ENCODE results near the gene R3HDM4.
A peak's percentile ranks its signal among the peaks of the same experiment; 100 is the strongest.

The R3HDM4 gene

GRCh38 chr19:869245-870177, 43.5 kb downstream of the R3HDM4 start:
- no peak for DNase-seq
- Histone ChIP-seq H3K36me3 (ENCODE audit: control insufficient read depth in 4 of 4, insufficient read depth in 4 of 4, low read length in 3 of 4) (peaks cover 5 to 51% (median 35%) of the 10 kb centered on the region in 4 experiments), H3K4me3 (ENCODE audit: control insufficient read depth in 1 of 7, extremely low read depth in 1 of 7, insufficient read depth in 4 of 7, low read depth in 2 of 7, low read length in 6 of 7) (no peak overlapping the region), H3K27me3 (replicated peaks in 2 of 5; ENCODE audit: control insufficient read depth in 4 of 5, insufficient read depth in 5 of 5, low read length in 4 of 5) (no peaks in the 10 kb centered on the region), H3K4me1 (ENCODE audit: control extremely low read depth in 1 of 4, control insufficient read depth in 4 of 4, insufficient read depth in 4 of 4, low read length in 3 of 4) (peaks cover 0 to 12% (median 4%) of the 10 kb centered on the region in 4 experiments), H3K27ac (ENCODE audit: insufficient read depth in 1 of 2, low read depth in 1 of 2, low read length in 2 of 2, poor library complexity in 1 of 2, severe bottlenecking in 2 of 2) (no peak overlapping the region), H3K9me3 (ENCODE audit: control extremely low read depth in 1 of 5, control insufficient read depth in 4 of 5, insufficient read depth in 2 of 5, low read depth in 1 of 5, low read length in 4 of 5) (no peaks in the 10 kb centered on the region)
- POLR2A ChIA-PET = no interaction called here
- WGBS (ENCODE audit: insufficient coverage) = 92% methylated on average over 25 of the region's 29 CpGs
- CTCF ChIA-PET = no interaction called here

- Histone ChIP-seq H3K4me3 (ENCODE audit: control insufficient read depth in 1 of 7, extremely low read depth in 1 of 7, insufficient read depth in 4 of 7, low read depth in 2 of 7, low read length in 6 of 7) (no peak overlapping the region), H3K4me1 (ENCODE audit: control extremely low read depth in 1 of 4, control insufficient read depth in 4 of 4, insufficient read depth in 4 of 4, low read length in 3 of 4) (peaks cover 0 to 17% (median 10%) of the 10 kb centered on the region in 4 experiments), H3K27ac (ENCODE audit: insufficient read depth in 1 of 2, low read depth in 1 of 2, low read length in 2 of 2, poor library complexity in 1 of 2, severe bottlenecking in 2 of 2) (no peak overlapping the region), H3K9me3 (ENCODE audit: control extremely low read depth in 1 of 5, control insufficient read depth in 4 of 5, insufficient read depth in 2 of 5, low read depth in 1 of 5, low read length in 4 of 5) (no peaks in the 10 kb centered on the region), H3K36me3 (ENCODE audit: control insufficient read depth in 4 of 4, insufficient read depth in 4 of 4, low read length in 3 of 4) (peaks cover 5 to 44% (median 34%) of the 10 kb centered on the region in 4 experiments), H3K27me3 (replicated peaks in 2 of 5; ENCODE audit: control insufficient read depth in 4 of 5, insufficient read depth in 5 of 5, low read length in 4 of 5) (no peaks in the 10 kb centered on the region)
- POLR2A ChIA-PET = no interaction called here
- CTCF ChIA-PET = interaction anchor here (1.4 kb wide), 1 partner anchor 47 kb away, joined by 4 read pairs; no protein-coding TSS in a partner anchor
- WGBS (ENCODE audit: insufficient coverage) = 96% methylated on average over 32 of the region's 34 CpGs
- no peak for DNase-seq
Measured at GRCh38 chr19:868458-869244, 44.4 kb downstream of the R3HDM4 start.

GRCh38 chr19:867855-868457, 45.1 kb downstream of the R3HDM4 start:
- H3K4me1 ChIP-seq (ENCODE audit: control extremely low read depth in 1 of 4, control insufficient read depth in 4 of 4, insufficient read depth in 4 of 4, low read length in 3 of 4) = peaks cover 0 to 22% (median 16%) of the 10 kb centered on the region in 4 experiments
- no peak overlapping the region for H3K4me3 ChIP-seq (ENCODE audit: control insufficient read depth in 1 of 7, extremely low read depth in 1 of 7, insufficient read depth in 4 of 7, low read depth in 2 of 7, low read length in 6 of 7)
- H3K36me3 ChIP-seq (ENCODE audit: control insufficient read depth in 4 of 4, insufficient read depth in 4 of 4, low read length in 3 of 4) = peaks cover 5 to 41% (median 31%) of the 10 kb centered on the region in 4 experiments
- DNase-seq = no peak
- ChIA-PET POLR2A (interaction anchor here (1.1 kb wide), 1 partner anchor 40 kb away, joined by 3 read pairs; no protein-coding TSS in a partner anchor), CTCF (interaction anchor here (1.4 kb wide), 1 partner anchor 48 kb away, joined by 4 read pairs; no protein-coding TSS in a partner anchor)
- no peak overlapping the region for H3K27ac ChIP-seq (ENCODE audit: insufficient read depth in 1 of 2, low read depth in 1 of 2, low read length in 2 of 2, poor library complexity in 1 of 2, severe bottlenecking in 2 of 2)
- 96% methylated on average over 37 of the region's 39 CpGs for WGBS (ENCODE audit: insufficient coverage)
- H3K27me3 ChIP-seq (replicated peaks in 2 of 5; ENCODE audit: control insufficient read depth in 4 of 5, insufficient read depth in 5 of 5, low read length in 4 of 5) = no peaks in the 10 kb centered on the region
- no peaks in the 10 kb centered on the region for H3K9me3 ChIP-seq (ENCODE audit: control extremely low read depth in 1 of 5, control insufficient read depth in 4 of 5, insufficient read depth in 2 of 5, low read depth in 1 of 5, low read length in 4 of 5)

GRCh38 chr19:867301-867793, 45.7 kb downstream of the R3HDM4 start:
- H3K4me1 ChIP-seq (ENCODE audit: control extremely low read depth in 1 of 4, control insufficient read depth in 4 of 4, insufficient read depth in 4 of 4, low read length in 3 of 4) = peaks cover 0 to 22% (median 19%) of the 10 kb centered on the region in 4 experiments
- ChIA-PET POLR2A (interaction anchor here (1.1 kb wide), 1 partner anchor 40 kb away, joined by 3 read pairs; no protein-coding TSS in a partner anchor), CTCF (interaction anchor here (1.4 kb wide), 1 partner anchor 48 kb away, joined by 4 read pairs; no protein-coding TSS in a partner anchor)
- no peaks in the 10 kb centered on the region for H3K9me3 ChIP-seq (ENCODE audit: control extremely low read depth in 1 of 5, control insufficient read depth in 4 of 5, insufficient read depth in 2 of 5, low read depth in 1 of 5, low read length in 4 of 5)
- H3K36me3 ChIP-seq (ENCODE audit: control insufficient read depth in 4 of 4, insufficient read depth in 4 of 4, low read length in 3 of 4) = peaks cover 5 to 41% (median 31%) of the 10 kb centered on the region in 4 experiments
- no peak overlapping the region for H3K27ac ChIP-seq (ENCODE audit: insufficient read depth in 1 of 2, low read depth in 1 of 2, low read length in 2 of 2, poor library complexity in 1 of 2, severe bottlenecking in 2 of 2)
- no peak for DNase-seq
- WGBS (ENCODE audit: insufficient coverage) = 89% methylated on average over 16 of the region's 16 CpGs
- no peak overlapping the region for H3K4me3 ChIP-seq (ENCODE audit: control insufficient read depth in 1 of 7, extremely low read depth in 1 of 7, insufficient read depth in 4 of 7, low read depth in 2 of 7, low read length in 6 of 7)
- no peaks in the 10 kb centered on the region for H3K27me3 ChIP-seq (replicated peaks in 2 of 5; ENCODE audit: control insufficient read depth in 4 of 5, insufficient read depth in 5 of 5, low read length in 4 of 5)

- Histone ChIP-seq H3K36me3 (ENCODE audit: control insufficient read depth in 4 of 4, insufficient read depth in 4 of 4, low read length in 3 of 4) (peaks cover 5 to 41% (median 28%) of the 10 kb centered on the region in 4 experiments), H3K27ac (ENCODE audit: insufficient read depth in 1 of 2, low read depth in 1 of 2, low read length in 2 of 2, poor library complexity in 1 of 2, severe bottlenecking in 2 of 2) (no peak overlapping the region), H3K27me3 (replicated peaks in 2 of 5; ENCODE audit: control insufficient read depth in 4 of 5, insufficient read depth in 5 of 5, low read length in 4 of 5) (no peaks in the 10 kb centered on the region), H3K4me1 (ENCODE audit: control extremely low read depth in 1 of 4, control insufficient read depth in 4 of 4, insufficient read depth in 4 of 4, low read length in 3 of 4) (peaks cover 0 to 17% (median 17%) of the 10 kb centered on the region in 4 experiments), H3K9me3 (ENCODE audit: control extremely low read depth in 1 of 5, control insufficient read depth in 4 of 5, insufficient read depth in 2 of 5, low read depth in 1 of 5, low read length in 4 of 5) (no peaks in the 10 kb centered on the region), H3K4me3 (ENCODE audit: control insufficient read depth in 1 of 7, extremely low read depth in 1 of 7, insufficient read depth in 4 of 7, low read depth in 2 of 7, low read length in 6 of 7) (no peak overlapping the region)
- DNase-seq = no peak
- POLR2A ChIA-PET = interaction anchor here (1.1 kb wide), 1 partner anchor 41 kb away, joined by 3 read pairs; no protein-coding TSS in a partner anchor
- CTCF ChIA-PET = interaction anchor here (1.2 kb wide), 1 partner anchor 11 kb away, joined by 3 read pairs; no protein-coding TSS in a partner anchor
- WGBS (ENCODE audit: insufficient coverage) = 97% methylated on average over 20 of the region's 38 CpGs
Measured at GRCh38 chr19:866769-867300, 46.2 kb downstream of the R3HDM4 start.

GRCh38 chr19:863315-863620, 49.8 kb downstream of the R3HDM4 start:
- POLR2A ChIA-PET = no interaction called here
- Histone ChIP-seq H3K27ac (ENCODE audit: insufficient read depth in 1 of 2, low read depth in 1 of 2, low read length in 2 of 2, poor library complexity in 1 of 2, severe bottlenecking in 2 of 2) (no peak overlapping the region), H3K9me3 (ENCODE audit: control extremely low read depth in 1 of 5, control insufficient read depth in 4 of 5, insufficient read depth in 2 of 5, low read depth in 1 of 5, low read length in 4 of 5) (no peaks in the 10 kb centered on the region), H3K36me3 (ENCODE audit: control insufficient read depth in 4 of 4, insufficient read depth in 4 of 4, low read length in 3 of 4) (peaks cover 5 to 10% (median 8%) of the 10 kb centered on the region in 4 experiments), H3K27me3 (replicated peaks in 2 of 5; ENCODE audit: control insufficient read depth in 4 of 5, insufficient read depth in 5 of 5, low read length in 4 of 5) (peaks cover 0 to 17% (median 11%) of the 10 kb centered on the region in 5 experiments), H3K4me1 (ENCODE audit: control extremely low read depth in 1 of 4, control insufficient read depth in 4 of 4, insufficient read depth in 4 of 4, low read length in 3 of 4) (peaks cover 0 to 40% (median 37%) of the 10 kb centered on the region in 4 experiments), H3K4me3 (ENCODE audit: control insufficient read depth in 1 of 7, extremely low read depth in 1 of 7, insufficient read depth in 4 of 7, low read depth in 2 of 7, low read length in 6 of 7) (peak overlapping the region in 4 of 7 experiments; percentile 3 to 61 (median 52))
- no peak for DNase-seq
- CTCF ChIA-PET = interaction anchor here (0.6 to 3.7 kb wide), 31 partner anchors 9 to 229 kb away, joined by 3 to 23 read pairs (median 3); partner anchors contain the start of genes KISS1R, MED16, POLRMT and RNU6-9
- 85% methylated on average over 2 of the region's 7 CpGs for WGBS (ENCODE audit: insufficient coverage)
